Epithelial cell of esophagus (primary cell): ENCODE data around the gene DISC1.

Source experiments
- DNase-seq: peaks from one replicate; pipeline ENCODE4 v3.0.0; 2010; ENCODE audit warnings: low read depth
- H3K4me3 ChIP-seq: 2 replicates; pipeline ENCODE4 v1.5.1; 2011; ENCODE audit warnings: mild to moderate bottlenecking, low read length, control low read depth
- CTCF ChIP-seq: IDR thresholded peaks from 2 replicates; pipeline ENCODE4 v1.5.1; 2011; ENCODE audit warnings: low read depth, mild to moderate bottlenecking, low read length, control low read depth, inconsistent platforms; ENCODE audit not compliant: insufficient read depth; ENCODE audit errors: missing control alignments

DISC1 gene

GRCh38 chr1:231949277-231950091 lies 322.9 kb downstream of the DISC1 start:
- DNase-seq = no peak
- TF ChIP-seq CTCF = no peak

DNA sequence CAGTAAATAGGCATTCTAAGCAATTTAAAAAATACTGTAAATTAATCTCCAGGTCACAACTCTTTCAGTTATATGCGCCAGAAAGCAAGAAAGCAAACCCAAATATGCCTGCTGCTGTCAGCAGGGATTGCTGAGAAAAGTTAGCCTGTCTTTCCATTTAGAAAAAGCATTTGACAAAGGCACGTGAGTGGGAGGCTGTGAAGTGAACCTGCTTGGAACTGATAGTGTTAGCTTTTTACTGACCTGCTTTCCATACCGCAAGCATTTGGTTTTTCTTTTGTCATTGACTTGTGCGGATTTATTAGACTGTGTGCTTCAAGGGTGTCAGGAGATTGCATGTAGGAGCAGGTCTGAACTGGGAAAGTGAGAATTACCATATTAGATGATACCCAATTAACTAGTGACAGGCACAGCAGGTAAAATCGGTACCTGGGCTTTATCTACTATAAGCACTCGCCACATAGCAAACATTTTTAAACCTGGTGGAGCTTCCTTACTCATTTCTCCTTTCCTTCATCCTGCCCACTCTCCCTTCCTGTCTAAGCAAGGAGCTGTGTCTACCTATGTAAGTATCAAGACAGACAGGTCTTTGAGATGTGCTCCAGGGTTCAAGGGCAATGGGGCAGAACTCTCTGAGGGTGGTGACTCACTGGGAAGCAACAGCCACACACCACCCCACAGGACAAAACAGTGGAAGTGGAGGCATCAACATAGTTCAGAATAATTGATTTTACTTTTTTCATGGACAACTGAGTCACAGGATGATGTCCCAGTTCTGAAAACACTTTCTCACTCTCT lies 323.9 kb downstream of the DISC1 start:
- no peak for TF ChIP-seq CTCF
- no peak for DNase-seq
- no peak overlapping the region for H3K4me3 ChIP-seq

More at GRCh38 chr1:231949277-231950091, 322.9 kb downstream of the DISC1 start:
- H3K4me3 ChIP-seq = no peak overlapping the region

DNA sequence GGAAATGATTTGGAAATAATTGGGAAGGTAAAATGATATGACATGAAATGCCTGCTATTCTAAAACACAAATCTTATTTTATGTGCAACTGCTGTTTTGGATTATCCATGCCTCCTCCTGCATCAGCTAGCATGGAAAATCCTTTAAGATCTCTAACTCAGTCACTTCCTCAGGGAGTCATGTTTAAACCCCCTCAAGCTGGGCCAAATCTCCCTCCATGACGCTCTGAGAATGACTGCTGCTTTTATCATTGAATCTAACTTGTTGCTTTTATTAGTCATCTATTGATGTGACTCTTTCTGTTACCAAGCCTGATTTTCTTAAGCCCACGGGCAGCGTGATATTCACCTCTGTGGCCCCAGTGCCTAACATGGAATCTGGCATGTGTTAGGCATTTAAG lies 324.8 kb downstream of the DISC1 start:
- no peak for TF ChIP-seq CTCF
- H3K4me3 ChIP-seq = no peak overlapping the region
- DNase-seq = peak; percentile 66

DNA sequence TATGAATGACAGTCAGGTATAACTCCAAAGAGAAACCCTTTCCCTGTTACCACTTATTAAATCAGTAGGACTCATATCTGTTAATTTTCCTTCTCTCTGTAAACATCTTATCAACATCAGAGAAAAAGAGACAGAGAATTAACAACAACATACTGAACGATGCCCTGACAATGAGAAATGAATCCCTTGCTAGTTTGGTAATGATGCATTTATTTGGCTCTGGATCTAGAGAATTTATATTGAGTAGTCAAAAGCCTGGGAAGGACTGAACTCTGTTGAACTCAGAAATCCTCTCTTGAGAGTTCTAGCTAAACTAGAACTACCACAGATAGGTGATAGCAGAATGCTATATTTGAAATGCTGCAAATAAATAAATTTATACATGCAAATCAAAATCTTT lies 325.6 kb downstream of the DISC1 start:
- no peak for TF ChIP-seq CTCF
- no peak for DNase-seq
- no peak overlapping the region for H3K4me3 ChIP-seq

GRCh38 chr1:231953660-231954059 lies 327.1 kb downstream of the DISC1 start:
- DNase-seq = no peak
- H3K4me3 ChIP-seq = no peak overlapping the region
- no peak for TF ChIP-seq CTCF

- H3K4me3 ChIP-seq = no peak overlapping the region
- no peak for TF ChIP-seq CTCF
- DNase-seq = no peak
Measured at GRCh38 chr1:231954751-231955150, 328.2 kb downstream of the DISC1 start.
